Measurements from ENCODE around the gene SLAMF1. TPM values are rescaled to one million over a fixed set of nuclear protein-coding genes. Genes with fewer than 3 reads are reported as not detected.
"Not testable (repeated sequence)": the region's sequence is repeated elsewhere in the genome, so short reads cannot be mapped to it uniquely, and the experiment has no call there.

Gene SLAMF1
- total and polyA plus RNA-seq, 2 experiments from 2014 or later, result not detected

DNA sequence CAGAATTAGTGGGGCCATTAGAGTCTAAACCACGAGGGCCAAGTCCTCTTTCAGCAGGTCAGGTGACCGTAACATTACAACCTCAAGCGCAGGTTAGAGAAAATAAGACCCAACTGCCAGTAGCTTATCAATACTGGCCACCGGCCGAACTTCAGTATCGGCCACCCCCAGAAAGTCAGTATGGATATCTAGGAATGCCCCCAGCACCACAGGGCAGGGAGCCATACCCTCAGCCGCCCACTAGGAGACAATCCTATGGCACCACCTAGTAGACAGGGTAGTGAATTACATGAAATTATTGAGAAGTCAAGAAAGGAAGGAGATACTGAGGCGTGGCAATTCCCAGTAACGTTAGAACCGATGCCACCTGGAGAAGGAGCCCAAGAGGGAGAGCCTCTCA, 45.5 kb upstream of the SLAMF1 start:
- H3K36me3 ChIP-seq (ENCODE audit: insufficient read depth); H3K4me3 ChIP-seq; H3K27me3 Mint-ChIP-seq (ENCODE audit: insufficient read depth, low read depth, poor library complexity); H3K4me2 ChIP-seq; H4K20me1 ChIP-seq (replicated peaks; ENCODE audit: insufficient read depth); H3K27ac ChIP-seq (ENCODE audit: low read depth); H3K4me1 ChIP-seq (ENCODE audit: insufficient read depth); H3K27ac Mint-ChIP-seq; H3K4me3 Mint-ChIP-seq; H3K36me3 Mint-ChIP-seq (ENCODE audit: low read depth); H3F3A ChIP-seq (replicated peaks; ENCODE audit: low read depth); H3K9me2 ChIP-seq (ENCODE audit: insufficient read depth); H3K27me3 ChIP-seq (ENCODE audit: insufficient read depth); H3K4me1 Mint-ChIP-seq; H3K9me3 Mint-ChIP-seq; H2AFZ ChIP-seq; H3K79me2 ChIP-seq (replicated peaks; ENCODE audit: insufficient read depth); ATAC-seq: not testable (repeated sequence)
- DNase-seq (ENCODE audit: low spot score), result peak; percentile 47
- TF ChIP-seq, protein P1, sequence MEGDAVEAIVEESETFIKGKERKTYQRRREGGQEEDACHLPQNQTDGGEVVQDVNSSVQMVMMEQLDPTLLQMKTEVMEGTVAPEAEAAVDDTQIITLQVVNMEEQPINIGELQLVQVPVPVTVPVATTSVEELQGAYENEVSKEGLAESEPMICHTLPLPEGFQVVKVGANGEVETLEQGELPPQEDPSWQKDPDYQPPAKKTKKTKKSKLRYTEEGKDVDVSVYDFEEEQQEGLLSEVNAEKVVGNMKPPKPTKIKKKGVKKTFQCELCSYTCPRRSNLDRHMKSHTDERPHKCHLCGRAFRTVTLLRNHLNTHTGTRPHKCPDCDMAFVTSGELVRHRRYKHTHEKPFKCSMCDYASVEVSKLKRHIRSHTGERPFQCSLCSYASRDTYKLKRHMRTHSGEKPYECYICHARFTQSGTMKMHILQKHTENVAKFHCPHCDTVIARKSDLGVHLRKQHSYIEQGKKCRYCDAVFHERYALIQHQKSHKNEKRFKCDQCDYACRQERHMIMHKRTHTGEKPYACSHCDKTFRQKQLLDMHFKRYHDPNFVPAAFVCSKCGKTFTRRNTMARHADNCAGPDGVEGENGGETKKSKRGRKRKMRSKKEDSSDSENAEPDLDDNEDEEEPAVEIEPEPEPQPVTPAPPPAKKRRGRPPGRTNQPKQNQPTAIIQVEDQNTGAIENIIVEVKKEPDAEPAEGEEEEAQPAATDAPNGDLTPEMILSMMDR (conservative IDR thresholded peaks at IDR 0.05; ENCODE audit: low read depth in 2 of 2), result peak; percentile 43 to 58

DNA sequence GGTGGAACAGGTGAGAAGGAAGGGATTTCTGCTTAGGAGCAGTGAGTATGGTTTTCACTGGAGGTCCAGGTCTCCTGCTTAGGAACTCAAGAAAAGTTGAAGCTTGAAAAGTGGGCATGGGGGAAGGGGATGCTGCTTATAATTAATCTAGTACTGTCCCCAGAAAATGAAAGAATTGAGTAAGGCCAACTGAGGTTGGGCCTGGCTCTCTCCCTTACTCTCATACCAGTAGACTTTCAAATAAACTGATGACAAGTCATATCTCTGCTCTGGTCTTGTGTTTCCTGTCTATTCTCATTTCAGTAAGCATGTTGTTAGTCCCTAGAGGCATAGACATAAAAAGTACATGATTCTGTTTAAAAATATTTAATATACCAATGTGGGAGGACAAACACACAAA, 38.4 kb upstream of the SLAMF1 start:
- Histone ChIP-seq H3K4me1 (ENCODE audit: insufficient read depth) (no peaks in the 10 kb centered on the region), H2AFZ (no peak overlapping the region), H3F3A (replicated peaks; ENCODE audit: low read depth) (no peaks in the 10 kb centered on the region), H3K79me2 (replicated peaks; ENCODE audit: insufficient read depth) (no peaks in the 10 kb centered on the region), H3K9me2 (ENCODE audit: insufficient read depth) (no peaks in the 10 kb centered on the region), H3K36me3 (ENCODE audit: insufficient read depth) (no peaks in the 10 kb centered on the region), H3K4me2 (no peak overlapping the region), H3K4me3 (no peak overlapping the region), H4K20me1 (replicated peaks; ENCODE audit: insufficient read depth) (no peaks in the 10 kb centered on the region), H3K27me3 (ENCODE audit: insufficient read depth) (no peaks in the 10 kb centered on the region), H3K27ac (ENCODE audit: low read depth) (no peak overlapping the region)
- DNase-seq (ENCODE audit: low spot score) (no peak), ATAC-seq (no peak)
- no peak overlapping the region for H3K27ac Mint-ChIP-seq
- H3K4me3 Mint-ChIP-seq, result no peak overlapping the region
- peaks cover 17% of the 10 kb centered on the region; the same call in 2 of the 3 replicates for H3K36me3 Mint-ChIP-seq (ENCODE audit: low read depth)
- H3K27me3 Mint-ChIP-seq (ENCODE audit: insufficient read depth, low read depth, poor library complexity), result peaks cover 5% of the 10 kb centered on the region
- H3K4me1 Mint-ChIP-seq, result peaks cover 9% of the 10 kb centered on the region
- H3K9me3 Mint-ChIP-seq, result peaks cover 14% of the 10 kb centered on the region; the same call in 2 of the 3 replicates
- TF ChIP-seq, protein P2, sequence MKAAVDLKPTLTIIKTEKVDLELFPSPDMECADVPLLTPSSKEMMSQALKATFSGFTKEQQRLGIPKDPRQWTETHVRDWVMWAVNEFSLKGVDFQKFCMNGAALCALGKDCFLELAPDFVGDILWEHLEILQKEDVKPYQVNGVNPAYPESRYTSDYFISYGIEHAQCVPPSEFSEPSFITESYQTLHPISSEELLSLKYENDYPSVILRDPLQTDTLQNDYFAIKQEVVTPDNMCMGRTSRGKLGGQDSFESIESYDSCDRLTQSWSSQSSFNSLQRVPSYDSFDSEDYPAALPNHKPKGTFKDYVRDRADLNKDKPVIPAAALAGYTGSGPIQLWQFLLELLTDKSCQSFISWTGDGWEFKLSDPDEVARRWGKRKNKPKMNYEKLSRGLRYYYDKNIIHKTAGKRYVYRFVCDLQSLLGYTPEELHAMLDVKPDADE (IDR thresholded peaks at IDR 0.05), result no peak
- no peak for TF ChIP-seq ZNF331 (CRISPR knock-in tag; IDR thresholded peaks at IDR 0.05; ENCODE audit: low read depth)
- no peak for TF ChIP-seq EZH2 (IDR thresholded peaks at IDR 0.05; ENCODE audit: low read depth, unreplicated experiment)
- TF ChIP-seq JUNB (IDR thresholded peaks at IDR 0.05; ENCODE audit: unreplicated experiment), result no peak
- TF ChIP-seq, protein P3, sequence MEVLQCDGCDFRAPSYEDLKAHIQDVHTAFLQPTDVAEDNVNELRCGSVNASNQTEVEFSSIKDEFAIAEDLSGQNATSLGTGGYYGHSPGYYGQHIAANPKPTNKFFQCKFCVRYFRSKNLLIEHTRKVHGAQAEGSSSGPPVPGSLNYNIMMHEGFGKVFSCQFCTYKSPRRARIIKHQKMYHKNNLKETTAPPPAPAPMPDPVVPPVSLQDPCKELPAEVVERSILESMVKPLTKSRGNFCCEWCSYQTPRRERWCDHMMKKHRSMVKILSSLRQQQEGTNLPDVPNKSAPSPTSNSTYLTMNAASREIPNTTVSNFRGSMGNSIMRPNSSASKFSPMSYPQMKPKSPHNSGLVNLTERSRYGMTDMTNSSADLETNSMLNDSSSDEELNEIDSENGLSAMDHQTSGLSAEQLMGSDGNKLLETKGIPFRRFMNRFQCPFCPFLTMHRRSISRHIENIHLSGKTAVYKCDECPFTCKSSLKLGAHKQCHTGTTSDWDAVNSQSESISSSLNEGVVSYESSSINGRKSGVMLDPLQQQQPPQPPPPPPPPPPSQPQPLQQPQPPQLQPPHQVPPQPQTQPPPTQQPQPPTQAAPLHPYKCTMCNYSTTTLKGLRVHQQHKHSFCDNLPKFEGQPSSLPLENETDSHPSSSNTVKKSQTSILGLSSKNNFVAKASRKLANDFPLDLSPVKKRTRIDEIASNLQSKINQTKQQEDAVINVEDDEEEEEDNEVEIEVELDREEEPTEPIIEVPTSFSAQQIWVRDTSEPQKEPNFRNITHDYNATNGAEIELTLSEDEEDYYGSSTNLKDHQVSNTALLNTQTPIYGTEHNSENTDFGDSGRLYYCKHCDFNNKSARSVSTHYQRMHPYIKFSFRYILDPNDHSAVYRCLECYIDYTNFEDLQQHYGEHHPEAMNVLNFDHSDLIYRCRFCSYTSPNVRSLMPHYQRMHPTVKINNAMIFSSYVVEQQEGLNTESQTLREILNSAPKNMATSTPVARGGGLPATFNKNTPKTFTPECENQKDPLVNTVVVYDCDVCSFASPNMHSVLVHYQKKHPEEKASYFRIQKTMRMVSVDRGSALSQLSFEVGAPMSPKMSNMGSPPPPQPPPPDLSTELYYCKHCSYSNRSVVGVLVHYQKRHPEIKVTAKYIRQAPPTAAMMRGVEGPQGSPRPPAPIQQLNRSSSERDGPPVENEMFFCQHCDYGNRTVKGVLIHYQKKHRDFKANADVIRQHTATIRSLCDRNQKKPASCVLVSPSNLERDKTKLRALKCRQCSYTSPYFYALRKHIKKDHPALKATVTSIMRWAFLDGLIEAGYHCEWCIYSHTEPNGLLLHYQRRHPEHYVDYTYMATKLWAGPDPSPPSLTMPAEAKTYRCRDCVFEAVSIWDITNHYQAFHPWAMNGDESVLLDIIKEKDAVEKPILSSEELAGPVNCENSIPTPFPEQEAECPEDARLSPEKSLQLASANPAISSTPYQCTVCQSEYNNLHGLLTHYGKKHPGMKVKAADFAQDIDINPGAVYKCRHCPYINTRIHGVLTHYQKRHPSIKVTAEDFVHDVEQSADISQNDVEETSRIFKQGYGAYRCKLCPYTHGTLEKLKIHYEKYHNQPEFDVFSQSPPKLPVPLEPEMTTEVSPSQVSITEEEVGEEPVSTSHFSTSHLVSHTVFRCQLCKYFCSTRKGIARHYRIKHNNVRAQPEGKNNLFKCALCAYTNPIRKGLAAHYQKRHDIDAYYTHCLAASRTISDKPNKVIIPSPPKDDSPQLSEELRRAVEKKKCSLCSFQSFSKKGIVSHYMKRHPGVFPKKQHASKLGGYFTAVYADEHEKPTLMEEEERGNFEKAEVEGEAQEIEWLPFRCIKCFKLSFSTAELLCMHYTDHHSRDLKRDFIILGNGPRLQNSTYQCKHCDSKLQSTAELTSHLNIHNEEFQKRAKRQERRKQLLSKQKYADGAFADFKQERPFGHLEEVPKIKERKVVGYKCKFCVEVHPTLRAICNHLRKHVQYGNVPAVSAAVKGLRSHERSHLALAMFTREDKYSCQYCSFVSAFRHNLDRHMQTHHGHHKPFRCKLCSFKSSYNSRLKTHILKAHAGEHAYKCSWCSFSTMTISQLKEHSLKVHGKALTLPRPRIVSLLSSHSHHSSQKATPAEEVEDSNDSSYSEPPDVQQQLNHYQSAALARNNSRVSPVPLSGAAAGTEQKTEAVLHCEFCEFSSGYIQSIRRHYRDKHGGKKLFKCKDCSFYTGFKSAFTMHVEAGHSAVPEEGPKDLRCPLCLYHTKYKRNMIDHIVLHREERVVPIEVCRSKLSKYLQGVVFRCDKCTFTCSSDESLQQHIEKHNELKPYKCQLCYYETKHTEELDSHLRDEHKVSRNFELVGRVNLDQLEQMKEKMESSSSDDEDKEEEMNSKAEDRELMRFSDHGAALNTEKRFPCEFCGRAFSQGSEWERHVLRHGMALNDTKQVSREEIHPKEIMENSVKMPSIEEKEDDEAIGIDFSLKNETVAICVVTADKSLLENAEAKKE (CRISPR knock-in tag; IDR thresholded peaks at IDR 0.05), result no peak
- no peak for TF ChIP-seq CREB1 (CRISPR knock-in tag; IDR thresholded peaks at IDR 0.05; ENCODE audit: low read depth)
- TF ChIP-seq POLR2AphosphoS5 (IDR thresholded peaks at IDR 0.05; ENCODE audit: low read depth), result no peak
- TF ChIP-seq, protein P4, sequence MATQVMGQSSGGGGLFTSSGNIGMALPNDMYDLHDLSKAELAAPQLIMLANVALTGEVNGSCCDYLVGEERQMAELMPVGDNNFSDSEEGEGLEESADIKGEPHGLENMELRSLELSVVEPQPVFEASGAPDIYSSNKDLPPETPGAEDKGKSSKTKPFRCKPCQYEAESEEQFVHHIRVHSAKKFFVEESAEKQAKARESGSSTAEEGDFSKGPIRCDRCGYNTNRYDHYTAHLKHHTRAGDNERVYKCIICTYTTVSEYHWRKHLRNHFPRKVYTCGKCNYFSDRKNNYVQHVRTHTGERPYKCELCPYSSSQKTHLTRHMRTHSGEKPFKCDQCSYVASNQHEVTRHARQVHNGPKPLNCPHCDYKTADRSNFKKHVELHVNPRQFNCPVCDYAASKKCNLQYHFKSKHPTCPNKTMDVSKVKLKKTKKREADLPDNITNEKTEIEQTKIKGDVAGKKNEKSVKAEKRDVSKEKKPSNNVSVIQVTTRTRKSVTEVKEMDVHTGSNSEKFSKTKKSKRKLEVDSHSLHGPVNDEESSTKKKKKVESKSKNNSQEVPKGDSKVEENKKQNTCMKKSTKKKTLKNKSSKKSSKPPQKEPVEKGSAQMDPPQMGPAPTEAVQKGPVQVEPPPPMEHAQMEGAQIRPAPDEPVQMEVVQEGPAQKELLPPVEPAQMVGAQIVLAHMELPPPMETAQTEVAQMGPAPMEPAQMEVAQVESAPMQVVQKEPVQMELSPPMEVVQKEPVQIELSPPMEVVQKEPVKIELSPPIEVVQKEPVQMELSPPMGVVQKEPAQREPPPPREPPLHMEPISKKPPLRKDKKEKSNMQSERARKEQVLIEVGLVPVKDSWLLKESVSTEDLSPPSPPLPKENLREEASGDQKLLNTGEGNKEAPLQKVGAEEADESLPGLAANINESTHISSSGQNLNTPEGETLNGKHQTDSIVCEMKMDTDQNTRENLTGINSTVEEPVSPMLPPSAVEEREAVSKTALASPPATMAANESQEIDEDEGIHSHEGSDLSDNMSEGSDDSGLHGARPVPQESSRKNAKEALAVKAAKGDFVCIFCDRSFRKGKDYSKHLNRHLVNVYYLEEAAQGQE (IDR thresholded peaks at IDR 0.05; ENCODE audit: unreplicated experiment), result no peak
- no peak for TF ChIP-seq NANOG (IDR thresholded peaks at IDR 0.05; ENCODE audit: borderline replicate concordance)

Measured in GM23338 (cell line).